Smooth muscle cell of bladder (primary cell): Measurements from ENCODE around the gene CSTA. TPM values are rescaled to one million over a fixed set of nuclear protein-coding genes. Genes with fewer than 3 reads are reported as not detected.

Source experiments
- total RNA-seq: library from RNA; depleted of rRNA; stranded (reverse); fragments of >200 nt; gene quantifications from 2 replicates; pipeline ENCODE4 v1.2.3, GENCODE V29; 2014

CSTA gene
- total RNA-seq = 3.8 and 8.0 TPM in 2 replicates

GRCh38 chr3:122324871-122325323 lies at the start of gene CSTA:
Gene CSTA (plus strand): TSS chr3:122325248. CDS start chr3:122325293, 45 bp downstream.

GRCh38 chr3:122382888-122383666 lies 58.0 kb downstream of the CSTA start, which contains the start of gene MIX23:
Gene MIX23 (minus strand): TSS chr3:122383231. CDS start chr3:122383224, 7 bp downstream.

GRCh38 chr3:122383771-122384697 lies 59.0 kb downstream of the CSTA start, which contains the start of gene FAM162A:
Gene FAM162A (plus strand): TSS chr3:122384182. CDS start chr3:122384266, 84 bp downstream.

Other genes starting within 250 kb of the CSTA start
- gene CASR, start 141.6 kb upstream of the CSTA start, total RNA-seq = not detected in 2 replicates
- 24.6 and 41.1 TPM in 2 replicates for gene MIX23, start 58.0 kb downstream of the CSTA start, total RNA-seq
- gene FAM162A, start 58.9 kb downstream of the CSTA start, total RNA-seq = 19.1 and 35.6 TPM in 2 replicates
- gene WDR5B, start 90.8 kb downstream of the CSTA start, total RNA-seq = 4.1 and 4.8 TPM in 2 replicates
- gene KPNA1, start 189.7 kb downstream of the CSTA start, total RNA-seq = 21.3 and 22.8 TPM in 2 replicates
- gene PARP9, start 239.1 kb downstream of the CSTA start, total RNA-seq = 18.0 and 21.9 TPM in 2 replicates
- gene DTX3L, start 239.1 kb downstream of the CSTA start, total RNA-seq = 10.9 and 12.1 TPM in 2 replicates